NOMO-1 treated with dmso at 0.1 percent for 144 hours (cell line): ENCODE results near the gene CCDC59.

Experiments used
- DNase-seq: peaks from one replicate; lab custom pipeline; 2025; ENCODE audit not compliant: unreplicated experiment; lab: John Stamatoyannopoulos, UW

CCDC59 gene

GRCh38 chr12:82319276-82319675 lies 38.9 kb downstream of the CCDC59 start:
- no peak for DNase-seq

GRCh38 chr12:82314406-82314892 lies 43.7 kb downstream of the CCDC59 start:
- no peak for DNase-seq
